T1000 (cell line): Measurements from ENCODE around the gene ANKS1B.
"Not testable (repeated sequence)": the region's sequence is repeated elsewhere in the genome, so short reads cannot be mapped to it uniquely, and the experiment has no call there.

Experiments
- DNase-seq: peaks from one replicate; lab custom pipeline; 2025; ENCODE audit warnings: mixed read lengths; lab: John Stamatoyannopoulos, UW

The ANKS1B gene

DNA sequence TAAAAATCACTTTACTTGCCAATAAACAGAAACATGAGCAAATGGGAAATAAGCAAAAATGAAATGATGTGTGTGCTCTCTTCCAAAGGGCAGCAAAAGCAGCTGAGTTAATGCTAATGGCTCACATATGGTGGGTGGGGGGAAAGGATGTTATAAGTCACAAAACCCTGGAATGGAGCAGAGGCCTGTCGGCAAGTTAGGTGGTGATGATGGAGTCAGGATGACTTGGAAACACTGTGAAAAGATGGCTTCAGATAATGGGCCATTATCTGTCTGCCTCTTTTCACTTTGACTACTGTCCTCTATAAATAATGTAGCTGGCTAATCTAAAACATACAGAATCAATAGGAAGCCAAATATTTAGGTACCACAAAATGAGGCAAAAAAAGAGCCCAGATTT lies 1111.0 kb downstream of the ANKS1B start:
- no peak for DNase-seq

DNA sequence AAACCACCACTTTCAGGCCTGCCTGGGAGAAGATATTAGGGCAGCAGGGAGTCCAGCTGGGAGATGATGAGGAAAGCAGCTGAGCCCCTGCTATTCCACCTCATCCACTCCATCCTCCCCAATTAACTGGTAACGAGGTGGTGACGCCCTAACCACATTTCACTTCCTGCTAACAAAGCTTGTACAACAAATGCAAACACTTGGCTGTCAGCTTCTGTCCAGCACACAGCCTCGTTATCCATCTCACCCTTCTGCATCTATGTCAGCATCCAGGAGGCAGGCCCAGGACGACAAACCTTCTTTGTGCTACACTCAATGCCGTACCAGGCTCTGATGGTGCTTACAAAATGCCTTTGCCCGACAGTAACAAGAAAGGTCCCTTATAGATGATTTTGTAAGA lies 1114.2 kb downstream of the ANKS1B start:
- no peak for DNase-seq

DNA sequence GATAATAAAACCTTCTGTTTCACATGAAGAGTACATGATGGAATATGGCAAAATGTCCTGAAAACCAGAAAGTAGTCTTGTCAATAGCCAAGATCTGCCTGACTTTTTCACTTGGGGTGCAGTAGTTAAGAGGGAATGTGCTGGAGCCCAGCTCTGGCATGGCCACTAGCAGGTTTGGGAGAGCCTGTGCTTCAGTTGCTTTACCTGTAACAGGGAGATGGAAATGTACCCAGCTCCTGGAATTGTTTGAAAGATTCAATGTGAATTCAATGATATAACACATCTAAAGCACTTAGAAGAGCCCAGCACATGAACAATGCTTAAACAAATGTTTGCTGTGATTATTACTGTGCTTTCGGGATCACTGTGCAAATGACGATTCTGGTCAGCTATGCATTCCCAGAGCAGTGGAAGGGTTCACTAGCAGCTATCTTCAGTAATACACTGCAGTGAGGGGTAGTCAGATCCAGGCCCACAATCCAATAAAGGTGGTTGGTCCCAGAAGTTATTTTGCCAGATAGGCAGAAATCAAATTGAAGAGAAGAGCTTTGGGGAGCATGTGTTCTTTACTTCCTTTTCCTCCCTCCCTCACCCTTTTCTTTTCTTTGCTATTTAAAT lies 1114.7 kb downstream of the ANKS1B start:
- DNase-seq, result no peak

DNA sequence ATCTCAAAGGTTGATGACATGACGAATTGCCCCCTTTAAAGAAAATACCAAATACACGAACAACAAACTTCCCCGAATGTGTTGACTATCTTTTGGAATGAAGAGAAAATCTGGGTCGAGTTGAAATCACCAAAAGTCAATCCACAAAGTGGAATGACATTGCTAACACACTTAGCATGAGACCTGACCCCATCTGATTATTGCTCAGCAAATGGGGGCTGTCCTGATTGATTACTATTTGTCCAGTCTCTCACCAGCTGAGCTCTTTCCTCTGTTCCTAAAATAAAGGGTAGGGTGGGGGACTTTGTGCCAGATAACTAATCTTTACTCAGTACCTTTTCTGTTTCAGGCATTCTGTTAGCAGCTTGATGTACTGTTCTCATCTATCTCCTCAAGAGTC lies 1116.2 kb downstream of the ANKS1B start:
- DNase-seq, result no peak

DNA sequence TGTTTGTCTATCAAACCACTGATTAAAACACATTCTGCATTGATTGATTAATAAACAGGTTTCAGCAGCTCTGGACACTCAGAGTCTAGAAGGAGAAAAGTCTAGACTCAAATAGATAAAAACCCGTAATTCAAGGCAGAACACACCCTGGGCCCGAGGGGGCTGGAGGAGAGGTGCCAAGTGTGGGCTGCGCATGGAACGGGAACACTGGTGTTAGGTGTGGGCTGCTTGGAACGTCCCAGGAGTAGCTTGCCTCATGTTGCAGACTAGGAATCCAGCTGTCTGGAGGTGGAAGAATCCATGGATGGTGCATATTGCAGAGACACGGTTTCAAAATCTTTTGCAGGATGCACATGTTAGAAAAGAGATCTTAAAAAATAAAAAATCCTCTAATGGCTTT lies 1116.7 kb downstream of the ANKS1B start:
- no peak for DNase-seq

- no peak for DNase-seq
Measured at GRCh38 chr12:98864363-98864762, 1120.4 kb downstream of the ANKS1B start.

GRCh38 chr12:98863167-98863566 lies 1121.6 kb downstream of the ANKS1B start:
- no peak for DNase-seq

GRCh38 chr12:98861251-98861650 lies 1123.5 kb downstream of the ANKS1B start:
- no peak for DNase-seq

DNA sequence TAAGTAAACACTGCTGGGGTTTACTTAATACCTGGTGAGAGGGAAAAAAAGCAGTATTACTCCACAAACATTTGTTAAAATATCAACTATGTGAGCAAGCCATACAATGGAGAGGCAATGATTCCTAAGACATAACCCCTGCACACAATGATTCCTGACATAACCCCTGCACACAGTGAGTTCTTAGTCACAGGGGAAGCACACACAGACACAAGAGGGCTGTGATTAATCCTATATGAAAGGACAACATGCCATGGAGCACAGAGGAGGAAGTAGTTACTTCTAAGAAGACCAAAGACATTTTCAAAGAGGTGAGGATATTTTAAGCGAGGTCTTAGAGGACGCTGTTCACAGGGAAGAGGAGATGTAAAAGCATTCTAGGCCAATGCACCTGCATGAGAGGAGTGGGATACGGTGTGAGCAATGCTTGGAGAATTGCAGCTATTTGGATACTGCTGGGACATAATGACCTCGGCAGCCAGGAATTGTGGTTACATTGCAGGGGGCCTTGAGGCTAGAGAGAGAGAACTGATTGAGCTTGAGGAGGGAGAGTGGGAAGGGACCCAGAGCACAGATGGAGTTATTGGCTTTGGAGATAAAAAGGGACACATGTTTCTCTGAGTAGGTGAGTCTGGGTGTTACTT lies 1127.7 kb downstream of the ANKS1B start:
- DNase-seq, result peak; percentile 14

DNA sequence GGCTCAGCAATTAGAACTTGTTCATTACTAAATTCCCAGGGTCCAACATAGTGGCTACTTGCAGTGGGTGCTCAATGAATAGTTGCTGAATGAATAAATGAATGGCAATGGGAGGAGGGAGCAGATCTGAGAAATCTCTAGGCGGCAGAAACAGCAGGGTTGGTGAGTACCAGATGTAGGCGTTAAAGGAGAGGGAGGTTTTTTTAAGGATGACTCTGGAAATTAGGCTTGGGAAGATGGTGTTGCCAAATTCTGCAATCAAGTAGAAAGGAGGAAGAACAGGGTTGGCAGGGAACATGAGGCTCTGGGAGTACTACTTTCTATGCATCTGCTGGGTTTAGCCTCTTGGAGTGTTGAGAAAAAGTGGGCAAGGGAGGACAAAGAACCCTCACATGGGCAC lies 1132.6 kb downstream of the ANKS1B start:
- no peak for DNase-seq

DNA sequence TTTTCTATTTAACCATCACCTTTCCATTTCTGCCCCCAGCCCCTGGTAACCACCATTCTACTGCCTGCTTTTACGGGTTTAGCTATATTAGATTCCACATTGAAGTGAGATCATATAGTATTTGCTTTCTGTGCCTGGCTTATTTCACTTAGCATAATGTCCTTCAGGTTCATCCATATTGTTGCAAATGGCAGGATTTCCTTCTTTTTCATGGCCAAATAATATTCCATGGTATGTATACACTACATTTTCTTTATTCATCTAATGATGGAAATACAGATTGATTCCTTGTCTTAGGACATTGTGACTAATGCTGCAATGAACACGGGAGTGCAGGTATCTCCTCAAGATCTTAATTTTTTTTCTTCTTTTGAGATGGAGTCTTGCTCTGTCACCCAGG lies 1137.5 kb downstream of the ANKS1B start:
- no peak for DNase-seq

DNA sequence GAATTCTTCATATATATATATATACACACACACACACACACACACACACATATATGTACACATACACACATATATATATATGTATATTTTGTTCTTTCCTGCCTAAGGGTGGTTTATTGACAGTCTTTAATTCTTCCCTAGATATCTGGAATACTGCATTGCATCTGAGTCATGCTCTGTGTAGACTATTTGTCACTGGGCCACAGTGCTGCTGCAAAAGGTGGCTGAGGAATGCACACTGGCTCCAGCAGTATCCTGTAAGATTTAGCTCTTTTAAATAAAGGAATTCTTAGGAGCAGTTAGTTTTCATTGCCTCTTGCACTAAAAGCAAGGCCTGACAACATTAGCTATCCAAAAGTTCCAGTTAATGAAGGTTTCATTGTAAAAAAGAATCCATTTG lies 1138.8 kb downstream of the ANKS1B start:
- no peak for DNase-seq

GRCh38 chr12:98840325-98840724 lies 1144.4 kb downstream of the ANKS1B start:
- DNase-seq, result no peak

DNA sequence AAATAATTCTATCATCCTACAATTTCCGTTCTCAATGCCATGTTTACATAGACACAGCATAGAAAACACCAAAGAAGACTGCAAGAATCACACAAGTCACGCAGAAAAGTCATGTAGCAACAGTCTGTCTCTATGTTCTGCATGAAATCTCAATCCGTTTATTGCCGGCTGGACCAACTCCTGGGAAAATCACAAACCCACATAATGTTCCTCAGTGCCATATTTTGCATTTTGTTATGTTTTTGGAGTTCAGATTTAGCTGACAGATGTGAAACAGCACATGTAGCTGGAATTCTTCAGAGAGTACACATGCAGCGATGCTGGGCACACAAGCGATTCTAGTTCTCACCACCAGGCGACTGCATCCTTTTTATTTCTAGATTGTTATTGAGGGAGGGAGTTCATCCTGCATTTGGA lies 1146.5 kb downstream of the ANKS1B start:
- DNase-seq, result no peak

GRCh38 chr12:98837134-98837752 lies 1147.5 kb downstream of the ANKS1B start:
- not testable (repeated sequence) for DNase-seq

GRCh38 chr12:98830657-98831056 lies 1154.1 kb downstream of the ANKS1B start:
- no peak for DNase-seq

DNA sequence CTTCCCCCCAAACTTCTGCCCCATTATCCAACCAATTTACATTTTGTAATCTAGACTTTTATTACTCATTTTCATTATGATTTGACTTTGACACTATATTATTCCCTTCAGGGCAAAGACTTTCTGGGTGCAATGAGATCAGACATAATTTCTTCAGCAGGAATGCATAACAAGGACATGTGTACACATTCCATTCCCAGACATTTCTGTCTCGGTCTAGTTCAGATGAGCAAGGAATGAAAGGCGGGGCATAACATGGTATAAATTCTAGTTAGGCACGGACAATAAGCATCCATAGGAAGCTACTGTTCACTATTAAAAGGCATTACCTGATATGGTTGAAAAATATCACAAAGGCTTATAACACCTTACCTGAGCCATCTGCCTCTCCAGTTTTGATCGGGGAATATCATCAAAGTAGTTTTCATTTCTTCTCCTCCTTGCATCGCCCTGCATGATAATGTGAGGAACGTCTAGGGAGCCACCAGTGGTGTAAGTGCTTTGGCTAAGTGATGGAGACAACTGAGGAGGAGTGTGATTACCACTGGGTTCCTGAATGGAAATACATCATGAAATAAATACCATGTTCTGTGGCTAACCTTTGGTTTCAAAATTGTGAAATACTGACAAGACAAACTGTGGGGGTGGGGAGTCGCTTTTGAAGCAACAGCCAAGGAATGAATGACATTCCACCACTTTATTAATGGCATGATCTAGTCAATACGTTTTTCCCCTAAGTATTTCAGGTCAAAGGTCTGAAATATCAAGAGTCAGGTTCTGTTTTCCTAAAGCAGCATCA lies 1155.7 kb downstream of the ANKS1B start:
- no peak for DNase-seq

GRCh38 chr12:98823012-98823411 lies 1161.7 kb downstream of the ANKS1B start:
- no peak for DNase-seq

DNA sequence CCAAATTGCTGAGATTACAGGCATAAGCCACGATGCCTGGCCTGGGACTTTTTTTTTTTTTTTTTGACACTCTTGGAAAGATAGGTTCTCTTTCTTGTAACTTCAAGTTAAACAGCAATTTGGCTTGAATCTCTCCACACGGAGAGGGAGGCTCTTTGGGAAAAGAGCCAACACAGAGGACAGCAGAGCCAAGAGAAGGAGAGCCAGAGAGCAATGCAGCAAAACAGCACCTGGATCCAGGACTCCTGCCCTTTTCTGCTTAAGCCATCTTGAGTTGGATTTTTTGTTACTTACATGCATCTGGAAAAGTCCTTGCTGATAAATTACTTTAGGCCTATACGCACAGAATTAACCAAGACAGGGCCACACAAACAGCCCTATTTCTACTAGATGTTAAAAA lies 1162.9 kb downstream of the ANKS1B start:
- DNase-seq, result no peak

DNA sequence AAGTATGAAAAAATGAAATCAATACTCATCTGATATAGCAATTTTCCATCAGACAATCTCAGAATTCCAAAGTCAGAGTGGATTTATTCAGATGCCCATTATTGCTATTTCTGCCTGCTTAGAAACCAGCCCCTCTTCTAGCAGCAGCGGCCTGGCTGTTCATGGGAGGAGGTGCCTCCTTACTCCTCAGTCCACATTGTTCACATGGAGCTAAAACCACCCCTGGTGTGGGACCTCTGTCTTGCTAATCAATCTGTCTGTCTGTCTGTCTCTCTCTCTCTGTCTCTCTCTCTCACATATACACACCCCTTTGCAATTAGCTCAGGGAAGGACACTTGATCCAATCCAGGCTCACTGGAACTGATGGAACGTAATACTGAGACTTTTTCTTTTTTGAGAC lies 1163.5 kb downstream of the ANKS1B start:
- no peak for DNase-seq

DNA sequence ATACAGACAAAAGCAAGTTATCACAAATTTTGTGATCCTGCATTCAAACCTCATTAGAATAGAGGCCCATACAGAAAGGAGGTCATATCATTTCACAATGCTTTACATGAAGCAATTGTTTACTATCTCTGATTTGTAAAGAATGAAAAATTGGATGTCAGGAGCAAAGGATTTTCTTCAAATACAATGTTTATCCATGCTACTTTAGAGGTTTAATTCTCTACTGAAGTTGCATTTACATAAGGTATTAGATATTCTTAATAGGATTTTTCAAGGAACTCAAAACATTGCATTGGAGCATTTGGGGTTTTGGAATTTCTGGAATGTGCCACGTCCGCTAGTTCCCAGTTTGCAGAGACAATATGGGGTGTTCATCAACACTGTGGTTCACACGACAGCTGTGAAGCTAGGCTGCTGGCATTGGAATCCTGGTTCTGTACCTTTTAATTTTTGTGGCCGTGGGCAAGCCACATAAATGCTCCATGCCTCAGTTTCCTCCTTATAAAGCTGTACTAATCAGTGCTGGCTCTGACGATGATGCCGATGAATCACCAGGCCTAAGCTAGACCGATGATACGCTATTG lies 1164.8 kb downstream of the ANKS1B start:
- DNase-seq, result no peak

- DNase-seq, result no peak
Measured at GRCh38 chr12:98819071-98819470, 1165.7 kb downstream of the ANKS1B start.
